HG02943 (cell line): ENCODE measurements around the gene SYT3.
"Not testable (repeated sequence)": the region's sequence is repeated elsewhere in the genome, so short reads cannot be mapped to it uniquely, and the experiment has no call there.

Source experiments
- ATAC-seq: cut with Tn5 transposase; IDR thresholded peaks from one replicate; pipeline ENCODE4 v1.9.1; 2021; ENCODE audit warnings: mild to moderate bottlenecking, low read depth, moderate library complexity; ENCODE audit not compliant: unreplicated experiment

The SYT3 gene

GRCh38 chr19:50644315-50644915 is 4.7 kb upstream of the SYT3 start:
- ATAC-seq = no peak

- no peak for ATAC-seq
Observed at GRCh38 chr19:50640368-50640767, 687 bp upstream of the SYT3 start.

GRCh38 chr19:50638600-50638999 is 1.1 kb downstream of the SYT3 start:
- ATAC-seq = no peak

- no peak for ATAC-seq
Observed at GRCh38 chr19:50636317-50637085, 3.2 kb downstream of the SYT3 start.

GRCh38 chr19:50633973-50634372 is 5.7 kb downstream of the SYT3 start:
- ATAC-seq = no peak

GRCh38 chr19:50633359-50633758 is 6.3 kb downstream of the SYT3 start:
- ATAC-seq = no peak

- ATAC-seq = no peak
Observed at GRCh38 chr19:50632151-50632835, 7.4 kb downstream of the SYT3 start.

GRCh38 chr19:50629801-50630200 is 9.9 kb downstream of the SYT3 start:
- no peak for ATAC-seq

GRCh38 chr19:50629194-50629593 is 10.5 kb downstream of the SYT3 start:
- ATAC-seq = no peak

GRCh38 chr19:50628551-50628950 is 11.1 kb downstream of the SYT3 start:
- ATAC-seq = no peak

- no peak for ATAC-seq
Observed at GRCh38 chr19:50628146-50628545, 11.5 kb downstream of the SYT3 start.

GRCh38 chr19:50626795-50627194 is 12.9 kb downstream of the SYT3 start:
- ATAC-seq = no peak

- no peak for ATAC-seq
Observed at GRCh38 chr19:50626011-50626410, 13.7 kb downstream of the SYT3 start.

GRCh38 chr19:50624949-50625600 is 14.6 kb downstream of the SYT3 start:
- ATAC-seq = no peak

- not testable (repeated sequence) for ATAC-seq
Observed at GRCh38 chr19:50620394-50620906, 19.2 kb downstream of the SYT3 start.

GRCh38 chr19:50619184-50619583 is 20.5 kb downstream of the SYT3 start:
- not testable (repeated sequence) for ATAC-seq

GRCh38 chr19:50618379-50618778 is 21.3 kb downstream of the SYT3 start:
- ATAC-seq = not testable (repeated sequence)

- ATAC-seq = not testable (repeated sequence)
Observed at GRCh38 chr19:50612504-50613404, 26.9 kb downstream of the SYT3 start.

- no peak for ATAC-seq
Observed at GRCh38 chr19:50607874-50608785, 31.6 kb downstream of the SYT3 start.
